OCI-LY1 (cell line): ENCODE results near the gene FALEC.

Experiments
- H2AFZ ChIP-seq: fragments of 200-600 bp; sonication (generic), shearing (Covaris generic); 2 replicates; pipeline ENCODE4 v1.6.0; 2014; ENCODE audit warnings: antibody characterized with exemption, mild to moderate bottlenecking, low read length
- H3F3A ChIP-seq: fragments of 200-600 bp; sonication (generic), shearing (Covaris generic); 2 replicates; pipeline ENCODE4 v1.6.0; 2014; ENCODE audit warnings: mild to moderate bottlenecking, antibody characterized with exemption, low read length, moderate library complexity; ENCODE audit not compliant: insufficient read depth
- H3K27ac ChIP-seq: fragments of 200-600 bp; sonication (generic); 2 replicates; pipeline ENCODE4 v1.5.1; 2014; ENCODE audit warnings: low read length, mixed run types, mild to moderate bottlenecking, low read depth; ENCODE audit not compliant: poor library complexity, severe bottlenecking
- H3K27me3 ChIP-seq: fragments of 200-600 bp; sonication (generic); 2 replicates; pipeline ENCODE4 v1.6.0; 2014; ENCODE audit warnings: antibody characterized with exemption, mild to moderate bottlenecking, low read length, moderate library complexity; ENCODE audit not compliant: insufficient read depth
- H3K36me3 ChIP-seq: fragments of 200-600 bp; sonication (generic); 2 replicates; pipeline ENCODE4 v1.6.1; 2014; ENCODE audit warnings: mild to moderate bottlenecking, antibody characterized with exemption, low read length, moderate library complexity, mixed read lengths; ENCODE audit not compliant: insufficient read depth
- H3K4me1 ChIP-seq: fragments of 200-600 bp; sonication (generic); 2 replicates; pipeline ENCODE4 v1.5.1; 2014; ENCODE audit warnings: mild to moderate bottlenecking, low read length, moderate library complexity; ENCODE audit not compliant: insufficient read depth, severe bottlenecking
- H3K4me2 ChIP-seq: fragments of 200-600 bp; sonication (generic), shearing (Covaris generic); 2 replicates; pipeline ENCODE4 v1.6.1; 2014; ENCODE audit warnings: low read length
- H3K4me3 ChIP-seq: fragments of 200-600 bp; sonication (generic); 2 replicates; pipeline ENCODE4 v1.5.1; 2014; ENCODE audit warnings: low read length, low read depth, mild to moderate bottlenecking, mixed read lengths; ENCODE audit not compliant: poor library complexity, severe bottlenecking
- H3K79me2 ChIP-seq: fragments of 200-600 bp; shearing (Covaris generic); 2 replicates; pipeline ENCODE4 v1.6.1; 2016; ENCODE audit warnings: mixed run types, low read length, mixed read lengths; ENCODE audit not compliant: insufficient read depth
- H3K9ac ChIP-seq: fragments of 200-600 bp; sonication (generic), shearing (Covaris generic); 2 replicates; pipeline ENCODE4 v1.6.1; 2014; ENCODE audit warnings: mild to moderate bottlenecking, low read length, mixed read lengths
- H3K9me2 ChIP-seq: fragments of 200-600 bp; sonication (generic), shearing (Covaris generic); 2 replicates; pipeline ENCODE4 v1.6.1; 2014; ENCODE audit warnings: low read depth, mild to moderate bottlenecking, low read length, mixed read lengths
- H3K9me3 ChIP-seq: fragments of 200-600 bp; shearing (Covaris generic); 2 replicates; pipeline ENCODE4 v1.6.1; 2014; ENCODE audit warnings: low read length, mixed read lengths
- H4K20me1 ChIP-seq: fragments of 200-600 bp; sonication (generic), shearing (Covaris generic); 2 replicates; pipeline ENCODE4 v1.6.0; 2016; ENCODE audit warnings: mild to moderate bottlenecking, low read length; ENCODE audit not compliant: insufficient read depth
- CTCF ChIP-seq: fragments of 200-600 bp; sonication (generic), shearing (Covaris generic); IDR thresholded peaks from 2 replicates; pipeline ENCODE4 v1.5.1; 2017; ENCODE audit warnings: mild to moderate bottlenecking, antibody characterized with exemption, low read length, moderate library complexity, mixed read lengths
- EZH2 ChIP-seq: fragments of 200-600 bp; sonication (generic), shearing (Covaris generic); IDR thresholded peaks from 2 replicates; pipeline ENCODE4 v1.8.0; 2017; ENCODE audit warnings: borderline replicate concordance, mixed run types, mild to moderate bottlenecking, antibody characterized with exemption, low read length, moderate library complexity, mixed read lengths

FALEC gene

DNA sequence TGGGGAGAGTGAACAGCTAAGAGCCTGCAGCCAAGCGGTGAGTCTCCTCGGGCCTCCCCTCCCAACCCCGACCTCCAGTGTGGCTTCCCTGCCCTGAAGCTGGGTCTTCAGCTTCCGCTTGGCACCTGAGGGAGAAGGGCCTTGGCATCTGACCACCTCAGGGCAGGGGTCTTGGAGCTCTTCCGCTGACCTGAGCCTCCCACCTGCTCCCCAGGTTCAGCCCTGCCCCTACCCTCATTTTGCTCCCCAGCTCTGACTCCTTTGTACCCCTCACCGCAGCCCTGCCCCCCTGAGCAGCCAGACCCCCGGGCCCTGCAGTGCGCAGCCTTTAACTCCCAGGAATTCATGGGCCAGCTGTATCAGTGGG, 38.5 kb downstream of the FALEC start:
- H3K9me3 ChIP-seq = no peaks in the 10 kb centered on the region
- no peaks in the 10 kb centered on the region for H4K20me1 ChIP-seq
- H3K36me3 ChIP-seq = no peaks in the 10 kb centered on the region
- no peak overlapping the region for H3K4me3 ChIP-seq
- H3F3A ChIP-seq = no peaks in the 10 kb centered on the region; the same call in 1 of the 2 replicates
- peaks cover 5% of the 10 kb centered on the region; the same call in 1 of the 2 replicates for H3K27me3 ChIP-seq
- H3K4me1 ChIP-seq = no peaks in the 10 kb centered on the region
- TF ChIP-seq CTCF = no peak
- TF ChIP-seq EZH2 = no peak
- no peak overlapping the region for H2AFZ ChIP-seq
- no peaks in the 10 kb centered on the region for H3K9me2 ChIP-seq
- H3K9ac ChIP-seq = no peak overlapping the region
- H3K27ac ChIP-seq = no peak overlapping the region
- H3K4me2 ChIP-seq = no peak overlapping the region
- no peaks in the 10 kb centered on the region for H3K79me2 ChIP-seq

- TF ChIP-seq EZH2 (no peak), CTCF (no peak)
- no peak overlapping the region for H2AFZ ChIP-seq
- no peak overlapping the region for H3K9ac ChIP-seq
- no peaks in the 10 kb centered on the region for H3K79me2 ChIP-seq
- no peaks in the 10 kb centered on the region for H3K9me3 ChIP-seq
- peaks cover 5% of the 10 kb centered on the region; the same call in 1 of the 2 replicates for H3K27me3 ChIP-seq
- no peak overlapping the region for H3K4me3 ChIP-seq
- H3K27ac ChIP-seq = no peak overlapping the region
- no peaks in the 10 kb centered on the region for H4K20me1 ChIP-seq
- peaks cover 6% of the 10 kb centered on the region for H3K4me1 ChIP-seq
- no peak overlapping the region for H3K4me2 ChIP-seq
- no peaks in the 10 kb centered on the region; the same call in 1 of the 2 replicates for H3F3A ChIP-seq
- no peaks in the 10 kb centered on the region for H3K9me2 ChIP-seq
- H3K36me3 ChIP-seq = no peaks in the 10 kb centered on the region
Measured at GRCh38 chr1:150555198-150555970, 39.8 kb downstream of the FALEC start.

DNA sequence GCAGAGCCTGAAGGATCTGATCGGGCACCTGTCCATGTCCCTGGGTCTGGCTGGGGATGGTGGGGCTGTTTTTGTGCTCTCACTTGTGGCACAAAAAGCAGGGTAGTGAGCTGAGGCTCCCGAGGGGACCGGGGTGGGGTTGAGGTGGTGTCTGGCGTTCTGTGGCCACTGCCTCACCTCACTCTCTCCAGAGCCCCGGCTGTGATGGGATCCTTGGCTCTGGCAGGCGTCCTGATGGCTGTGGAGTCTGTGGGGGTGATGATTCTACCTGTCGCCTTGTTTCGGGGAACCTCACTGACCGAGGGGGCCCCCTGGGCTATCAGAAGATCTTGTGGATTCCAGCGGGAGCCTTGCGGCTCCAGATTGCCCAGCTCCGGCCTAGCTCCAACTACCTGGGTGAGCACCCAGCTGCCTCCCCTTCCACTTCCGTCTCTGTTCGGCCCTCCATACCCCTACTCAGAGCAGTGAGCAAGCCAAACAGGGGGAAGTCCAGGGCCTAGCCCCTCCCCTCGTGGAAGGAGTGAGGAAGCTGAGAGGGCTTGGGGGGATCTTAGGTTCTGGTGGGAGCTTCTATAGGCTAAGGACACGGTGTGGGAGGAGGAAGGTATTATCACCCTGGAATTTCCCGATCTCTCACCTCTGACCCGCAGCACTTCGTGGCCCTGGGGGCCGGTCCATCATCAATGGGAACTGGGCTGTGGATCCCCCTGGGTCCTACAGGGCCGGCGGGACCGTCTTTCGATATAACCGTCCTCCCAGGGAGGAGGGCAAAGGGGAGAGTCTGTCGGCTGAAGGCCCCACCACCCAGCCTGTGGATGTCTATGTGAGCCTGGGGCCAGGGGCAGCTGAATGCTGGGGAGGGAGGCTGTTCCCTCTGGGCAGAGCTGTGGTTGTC, 40.7 kb downstream of the FALEC start:
- Histone ChIP-seq H3K79me2 (no peaks in the 10 kb centered on the region), H3K4me1 (peaks cover 14% of the 10 kb centered on the region), H3K4me3 (no peak overlapping the region), H3K9me3 (no peaks in the 10 kb centered on the region), H3K9me2 (no peaks in the 10 kb centered on the region), H3K4me2 (no peak overlapping the region), H3K27ac (no peak overlapping the region), H3K36me3 (no peaks in the 10 kb centered on the region), H2AFZ (no peak overlapping the region), H4K20me1 (no peaks in the 10 kb centered on the region), H3F3A (no peaks in the 10 kb centered on the region), H3K9ac (no peak overlapping the region), H3K27me3 (no peaks in the 10 kb centered on the region)
- TF ChIP-seq EZH2 (no peak), CTCF (no peak)
